Astrocyte (in vitro differentiated cells and primary cell): ENCODE measurements around the gene IL9.

Source experiments
- EZH2 ChIP-seq: IDR thresholded peaks from 2 replicates; pipeline ENCODE4 v1.6.1; 2012; ENCODE audit warnings: mild to moderate bottlenecking, low read length, inconsistent platforms; ENCODE audit not compliant: insufficient read depth
- TF ChIP-seq, protein P1 (sequence below): IDR thresholded peaks from 2 replicates; pipeline ENCODE4 v1.5.1; 2011; ENCODE audit warnings: low read depth, mild to moderate bottlenecking, inconsistent platforms, low read length, moderate library complexity; ENCODE audit not compliant: insufficient read depth

DNA sequence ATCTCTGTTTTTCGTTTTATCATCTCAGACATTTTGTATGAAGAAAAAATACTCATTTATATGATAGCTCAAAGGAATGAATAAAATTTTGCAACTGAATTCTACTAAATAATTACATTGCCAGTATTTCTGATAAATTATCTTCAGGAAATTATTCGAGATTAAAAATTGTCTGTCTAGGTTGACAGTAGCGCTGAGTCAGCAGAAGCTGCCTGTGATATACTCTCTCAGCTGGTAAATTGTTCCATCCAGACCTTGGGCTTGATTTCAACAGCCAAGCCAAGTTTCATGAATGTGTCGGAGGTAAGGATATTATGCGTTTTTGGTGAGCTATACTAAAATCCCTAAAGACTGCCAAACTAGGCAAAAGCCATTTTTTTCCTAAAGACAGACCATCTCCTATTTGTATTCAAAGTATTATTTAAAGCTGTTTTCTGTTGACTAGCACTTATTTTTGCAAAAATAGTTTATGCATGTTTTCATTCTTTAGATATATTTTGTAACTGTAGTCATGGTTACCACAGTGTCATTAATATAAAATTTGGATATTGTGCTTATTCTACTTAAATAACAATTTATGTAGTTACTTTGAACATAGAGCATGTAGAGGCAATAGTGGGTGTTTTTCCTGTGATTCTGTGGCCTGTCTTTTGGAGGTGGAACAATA, 41.7 kb upstream of the IL9 start:
- TF ChIP-seq, protein P1, sequence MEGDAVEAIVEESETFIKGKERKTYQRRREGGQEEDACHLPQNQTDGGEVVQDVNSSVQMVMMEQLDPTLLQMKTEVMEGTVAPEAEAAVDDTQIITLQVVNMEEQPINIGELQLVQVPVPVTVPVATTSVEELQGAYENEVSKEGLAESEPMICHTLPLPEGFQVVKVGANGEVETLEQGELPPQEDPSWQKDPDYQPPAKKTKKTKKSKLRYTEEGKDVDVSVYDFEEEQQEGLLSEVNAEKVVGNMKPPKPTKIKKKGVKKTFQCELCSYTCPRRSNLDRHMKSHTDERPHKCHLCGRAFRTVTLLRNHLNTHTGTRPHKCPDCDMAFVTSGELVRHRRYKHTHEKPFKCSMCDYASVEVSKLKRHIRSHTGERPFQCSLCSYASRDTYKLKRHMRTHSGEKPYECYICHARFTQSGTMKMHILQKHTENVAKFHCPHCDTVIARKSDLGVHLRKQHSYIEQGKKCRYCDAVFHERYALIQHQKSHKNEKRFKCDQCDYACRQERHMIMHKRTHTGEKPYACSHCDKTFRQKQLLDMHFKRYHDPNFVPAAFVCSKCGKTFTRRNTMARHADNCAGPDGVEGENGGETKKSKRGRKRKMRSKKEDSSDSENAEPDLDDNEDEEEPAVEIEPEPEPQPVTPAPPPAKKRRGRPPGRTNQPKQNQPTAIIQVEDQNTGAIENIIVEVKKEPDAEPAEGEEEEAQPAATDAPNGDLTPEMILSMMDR: no peak
- no peak for TF ChIP-seq EZH2
